AG10803 (cell line): ENCODE measurements around the gene C1orf52.
A peak's percentile ranks its signal among the peaks of the same experiment; 100 is the strongest.

Source experiments
- DNase-seq: peaks from one replicate; pipeline ENCODE4 v3.0.0; 2010; ENCODE audit warnings: low read depth
- H3K4me3 ChIP-seq: 2 replicates; pipeline ENCODE4 v1.5.1; 2011; ENCODE audit warnings: mild to moderate bottlenecking, low read length, control low read depth
- TF ChIP-seq, protein P1 (sequence below): conservative IDR thresholded peaks from 2 replicates; pipeline ENCODE4 v1.5.1; 2011; ENCODE audit warnings: mild to moderate bottlenecking, low read length, control low read depth, inconsistent platforms

Gene C1orf52

DNA sequence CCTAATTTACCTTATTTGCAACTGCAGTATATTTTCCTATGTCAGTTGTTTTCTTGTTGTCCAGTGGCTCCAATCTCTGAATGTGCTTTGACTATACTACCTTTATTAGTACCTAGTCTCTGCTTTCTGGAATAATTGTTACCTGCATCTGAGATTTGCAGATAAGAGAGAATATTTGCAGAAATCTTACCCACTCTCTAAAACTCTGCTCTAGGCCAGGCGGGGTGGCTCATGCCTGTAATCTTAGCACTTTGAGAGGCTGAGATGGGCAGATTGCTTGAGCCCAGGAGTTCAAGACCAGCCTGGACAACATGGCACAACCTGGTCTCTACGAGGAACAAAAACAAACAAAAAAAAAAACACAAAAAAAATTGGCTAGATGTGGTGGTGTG, 56.6 kb downstream of the C1orf52 start:
- DNase-seq = no peak
- no peak overlapping the region for H3K4me3 ChIP-seq

DNA sequence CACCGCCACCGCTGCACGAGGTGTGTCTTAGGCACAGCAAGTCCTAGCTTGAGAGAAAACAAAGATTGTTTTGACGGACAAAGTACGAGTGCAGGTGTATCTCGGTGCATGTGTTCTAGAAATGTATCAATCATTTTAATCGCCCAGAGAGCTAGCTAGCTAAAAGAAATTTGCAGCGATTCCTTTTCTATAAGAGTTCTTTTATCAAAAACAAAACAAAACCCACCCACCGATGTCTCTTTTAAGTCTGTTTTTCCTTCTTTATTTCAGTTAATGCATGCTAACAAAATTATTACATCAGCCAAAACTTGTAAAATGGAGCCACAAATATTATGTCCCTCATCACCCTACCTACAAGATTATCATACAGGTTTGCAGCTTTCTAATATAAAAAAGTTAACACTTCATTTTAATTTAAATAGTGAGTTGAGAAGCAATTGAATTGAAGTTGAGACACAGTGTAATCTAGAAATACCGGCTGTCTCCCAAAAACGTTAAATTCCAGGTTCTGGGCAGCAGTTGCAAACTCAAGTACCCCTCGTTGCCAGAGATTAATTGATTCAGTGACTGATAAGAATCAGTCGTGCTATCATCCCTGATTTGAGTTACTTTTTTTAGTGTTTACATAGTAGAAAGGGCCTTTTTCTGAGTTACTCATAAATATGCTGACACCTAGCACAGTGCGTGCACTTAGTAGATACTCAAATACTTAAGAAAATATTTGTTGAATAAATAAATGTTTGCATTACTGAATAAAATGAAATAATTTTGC, 57.2 kb downstream of the C1orf52 start:
- peak overlapping the region; percentile 80 for H3K4me3 ChIP-seq
- TF ChIP-seq, protein P1, sequence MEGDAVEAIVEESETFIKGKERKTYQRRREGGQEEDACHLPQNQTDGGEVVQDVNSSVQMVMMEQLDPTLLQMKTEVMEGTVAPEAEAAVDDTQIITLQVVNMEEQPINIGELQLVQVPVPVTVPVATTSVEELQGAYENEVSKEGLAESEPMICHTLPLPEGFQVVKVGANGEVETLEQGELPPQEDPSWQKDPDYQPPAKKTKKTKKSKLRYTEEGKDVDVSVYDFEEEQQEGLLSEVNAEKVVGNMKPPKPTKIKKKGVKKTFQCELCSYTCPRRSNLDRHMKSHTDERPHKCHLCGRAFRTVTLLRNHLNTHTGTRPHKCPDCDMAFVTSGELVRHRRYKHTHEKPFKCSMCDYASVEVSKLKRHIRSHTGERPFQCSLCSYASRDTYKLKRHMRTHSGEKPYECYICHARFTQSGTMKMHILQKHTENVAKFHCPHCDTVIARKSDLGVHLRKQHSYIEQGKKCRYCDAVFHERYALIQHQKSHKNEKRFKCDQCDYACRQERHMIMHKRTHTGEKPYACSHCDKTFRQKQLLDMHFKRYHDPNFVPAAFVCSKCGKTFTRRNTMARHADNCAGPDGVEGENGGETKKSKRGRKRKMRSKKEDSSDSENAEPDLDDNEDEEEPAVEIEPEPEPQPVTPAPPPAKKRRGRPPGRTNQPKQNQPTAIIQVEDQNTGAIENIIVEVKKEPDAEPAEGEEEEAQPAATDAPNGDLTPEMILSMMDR = no peak
- no peak for DNase-seq

More for the DNA sequence above, 56.6 kb downstream of the C1orf52 start:
- TF ChIP-seq, protein P1 = no peak

DNA sequence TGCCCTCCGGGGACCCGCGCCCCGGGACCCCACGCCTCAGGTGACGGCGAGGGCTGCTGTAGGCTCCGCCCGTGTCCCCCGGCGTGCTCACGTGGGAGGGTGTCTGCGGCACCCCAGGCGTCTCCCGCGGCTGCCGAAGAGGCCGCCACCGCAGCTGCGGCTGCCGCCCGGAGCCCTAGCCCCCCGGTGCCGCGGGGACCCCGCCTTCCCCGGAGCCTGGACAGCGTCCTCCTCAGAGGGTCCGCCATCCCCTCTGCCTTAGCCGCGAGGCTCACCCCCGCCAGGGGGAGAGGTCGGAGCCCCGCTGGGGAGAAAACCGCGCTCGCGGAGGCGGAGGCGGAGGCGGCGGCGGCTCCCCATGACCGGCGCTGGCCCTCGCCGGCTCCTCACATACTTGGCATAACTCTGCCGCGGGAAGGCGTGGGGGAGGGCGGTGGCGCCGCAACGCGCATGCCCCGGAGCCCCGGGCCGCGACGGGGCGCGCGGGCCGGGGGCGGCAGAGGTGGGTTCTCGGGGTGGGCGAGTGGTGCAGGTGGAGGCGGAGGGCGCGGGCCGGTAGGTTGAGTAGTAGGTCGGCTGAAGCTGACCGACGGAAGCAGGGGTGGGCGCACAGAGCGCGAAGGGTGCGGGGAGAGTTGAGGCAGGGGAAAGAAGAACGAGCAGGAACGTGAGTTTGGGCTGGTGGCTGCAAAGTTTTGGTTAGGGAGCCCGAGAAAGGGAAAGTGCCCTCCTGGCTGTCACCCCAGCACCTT, 57.9 kb downstream of the C1orf52 start:
- TF ChIP-seq, protein P1 = no peak
- H3K4me3 ChIP-seq = peak overlapping the region; percentile 80
- DNase-seq = peak; percentile 66

GRCh38 chr1:85200463-85201339, 58.8 kb downstream of the C1orf52 start, which contains the start of gene SYDE2:
SYDE2 (minus strand) TSS chr1:85201016; CDS start chr1:85200996, 20 bp downstream.
- peak within 1 kb of the TSS; percentile 80 for H3K4me3 ChIP-seq
- DNase-seq = peak; percentile 70
- TF ChIP-seq, protein P1 = no peak
